HFFc6 (cell line): ENCODE measurements around the gene ZNF23. TPM values are rescaled to one million over a fixed set of nuclear protein-coding genes. Genes with fewer than 3 reads are reported as not detected.

Experiments used
- DNase-seq: peaks from one replicate; pipeline ENCODE4 v3.0.0-alpha.2; 2018
- H3K27ac Mint-ChIP-seq: 2 replicates; pipeline ENCODE4 v1.8.0; 2020; ENCODE audit warnings: mild to moderate bottlenecking, mixed read lengths
- H3K27me3 Mint-ChIP-seq: 2 replicates; pipeline ENCODE4 v1.8.0; 2021; ENCODE audit warnings: mild to moderate bottlenecking, moderate library complexity, mixed read lengths; ENCODE audit not compliant: insufficient read depth
- H3K36me3 Mint-ChIP-seq: 2 replicates; pipeline ENCODE4 v1.8.0; 2021; ENCODE audit warnings: low read depth, mixed read lengths
- H3K4me1 Mint-ChIP-seq: 2 replicates; pipeline ENCODE4 v1.8.0; 2020; ENCODE audit warnings: low read depth, mixed read lengths
- H3K4me3 Mint-ChIP-seq: 2 replicates; pipeline ENCODE4 v1.8.0; 2020; ENCODE audit warnings: mild to moderate bottlenecking, moderate library complexity, mixed read lengths
- H3K9me3 Mint-ChIP-seq: 2 replicates; pipeline ENCODE4 v1.8.0; 2020; ENCODE audit warnings: mild to moderate bottlenecking, mixed read lengths
- CTCF ChIP-seq: fragments of 200-600 bp; sonication (generic); IDR thresholded peaks from 2 replicates; pipeline ENCODE4 v1.5.0; 2021; ENCODE audit warnings: antibody characterized with exemption, mild to moderate bottlenecking
- total RNA-seq, 6 experiments: library from RNA; stranded (reverse); fragmentation: NEBNext Ultra II Directional; extraction: Animal tissue kit (Norgen Biotek cat#: 25700); gene quantifications; 2 replicates in 1 of 6; 3 replicates in 5 of 6; pipeline ENCODE4 v1.2.3, GENCODE V29; 2021

ZNF23 gene
- total RNA-seq, 6 experiments from 2014 or later: 12.8 to 16.3 (median 14.5) TPM

GRCh38 chr16:71428385-71428784 lies 33.7 kb downstream of the ZNF23 start:
- no peak for DNase-seq
- H3K4me1 Mint-ChIP-seq: peaks cover 16% of the 10 kb centered on the region
- H3K36me3 Mint-ChIP-seq: no peaks in the 10 kb centered on the region
- H3K9me3 Mint-ChIP-seq: no peaks in the 10 kb centered on the region; the same call in 1 of the 2 replicates
- no peak overlapping the region for H3K4me3 Mint-ChIP-seq
- no peak for TF ChIP-seq CTCF
- H3K27me3 Mint-ChIP-seq: peaks cover 39% of the 10 kb centered on the region
- peak overlapping the region; percentile 40 for H3K27ac Mint-ChIP-seq

- Mint-ChIP-seq H3K4me3 (no peak overlapping the region), H3K36me3 (no peaks in the 10 kb centered on the region), H3K27me3 (peaks cover 35% of the 10 kb centered on the region), H3K9me3 (no peaks in the 10 kb centered on the region; the same call in 1 of the 2 replicates), H3K4me1 (peaks cover 16% of the 10 kb centered on the region), H3K27ac (no peak overlapping the region)
- no peak for TF ChIP-seq CTCF
- no peak for DNase-seq
These were observed 35.0 kb downstream of the ZNF23 start for GRCh38 chr16:71426880-71427615.

- Mint-ChIP-seq H3K27me3 (peaks cover 36% of the 10 kb centered on the region), H3K9me3 (no peaks in the 10 kb centered on the region), H3K4me3 (no peak overlapping the region; the same call in 1 of the 2 replicates), H3K27ac (no peak overlapping the region), H3K4me1 (peaks cover 16% of the 10 kb centered on the region), H3K36me3 (no peaks in the 10 kb centered on the region)
- DNase-seq: peak; percentile 71
- no peak for TF ChIP-seq CTCF
These were observed 35.8 kb downstream of the ZNF23 start for GRCh38 chr16:71426069-71426879.

GRCh38 chr16:71425746-71426068 lies 36.3 kb downstream of the ZNF23 start:
- Mint-ChIP-seq H3K36me3 (no peaks in the 10 kb centered on the region), H3K9me3 (no peaks in the 10 kb centered on the region), H3K4me1 (peaks cover 16% of the 10 kb centered on the region), H3K4me3 (no peak overlapping the region), H3K27me3 (peaks cover 37% of the 10 kb centered on the region), H3K27ac (no peak overlapping the region)
- TF ChIP-seq CTCF: no peak
- DNase-seq: no peak

- peaks cover 44% of the 10 kb centered on the region for H3K27me3 Mint-ChIP-seq
- H3K4me3 Mint-ChIP-seq: no peak overlapping the region
- DNase-seq: no peak
- TF ChIP-seq CTCF: no peak
- H3K27ac Mint-ChIP-seq: no peak overlapping the region
- no peaks in the 10 kb centered on the region for H3K9me3 Mint-ChIP-seq
- peaks cover 16% of the 10 kb centered on the region for H3K4me1 Mint-ChIP-seq
- H3K36me3 Mint-ChIP-seq: no peaks in the 10 kb centered on the region
These were observed 37.4 kb downstream of the ZNF23 start for GRCh38 chr16:71424626-71425025.
